ENCODE data around the gene CCL13.

CCL13 gene

GRCh38 chr17:34364751-34365150, 8.5 kb downstream of the CCL13 start:
- DNase-seq = no peak

- no peak for DNase-seq
These were observed 9.1 kb downstream of the CCL13 start for GRCh38 chr17:34365340-34365739.

GRCh38 chr17:34366010-34366409, 9.7 kb downstream of the CCL13 start:
- DNase-seq = no peak

- no peak for DNase-seq
These were observed 10.3 kb downstream of the CCL13 start for GRCh38 chr17:34366529-34367107.

GRCh38 chr17:34367486-34368195, 11.4 kb downstream of the CCL13 start:
- no peak for DNase-seq

GRCh38 chr17:34368196-34368945, 12.1 kb downstream of the CCL13 start:
- no peak for DNase-seq

- DNase-seq = no peak
These were observed 12.7 kb downstream of the CCL13 start for GRCh38 chr17:34368946-34369500.

GRCh38 chr17:34369571-34369970, 13.3 kb downstream of the CCL13 start:
- no peak for DNase-seq

GRCh38 chr17:34370376-34370996, 14.2 kb downstream of the CCL13 start:
- no peak for DNase-seq

- peak; percentile 10 for DNase-seq
These were observed 14.7 kb downstream of the CCL13 start for GRCh38 chr17:34370997-34371395.

- DNase-seq = no peak
These were observed 15.3 kb downstream of the CCL13 start for GRCh38 chr17:34371405-34372100.

GRCh38 chr17:34374457-34374856, 18.2 kb downstream of the CCL13 start:
- no peak for DNase-seq

- no peak for DNase-seq
These were observed 19.2 kb downstream of the CCL13 start for GRCh38 chr17:34375426-34375997.

- DNase-seq = no peak
These were observed 21.0 kb downstream of the CCL13 start for GRCh38 chr17:34377078-34377823.

- DNase-seq = peak; percentile 30
These were observed 22.4 kb downstream of the CCL13 start for GRCh38 chr17:34378664-34379101.

GRCh38 chr17:34379868-34380267, 23.6 kb downstream of the CCL13 start:
- DNase-seq = no peak

GRCh38 chr17:34382621-34383124, 26.4 kb downstream of the CCL13 start:
- DNase-seq = peak; percentile 62

GRCh38 chr17:34383216-34383615, 26.9 kb downstream of the CCL13 start:
- DNase-seq = no peak

- no peak for DNase-seq
These were observed 28.0 kb downstream of the CCL13 start for GRCh38 chr17:34384271-34384670.

GRCh38 chr17:34384822-34385605, 28.7 kb downstream of the CCL13 start:
- no peak for DNase-seq

- DNase-seq = no peak
These were observed 30.0 kb downstream of the CCL13 start for GRCh38 chr17:34386343-34386696.
